Measurements from ENCODE around the gene DGCR6L.
"Not testable (repeated sequence)": the region's sequence is repeated elsewhere in the genome, so short reads cannot be mapped to it uniquely, and the experiment has no call there.

DGCR6L gene

GRCh38 chr22:20319745-20320658, at the start of gene DGCR6L:
Gene DGCR6L (minus strand): TSS chr22:20320060. CDS start chr22:20319988, 72 bp downstream.
- DNase-seq = peak; percentile 90

DNA sequence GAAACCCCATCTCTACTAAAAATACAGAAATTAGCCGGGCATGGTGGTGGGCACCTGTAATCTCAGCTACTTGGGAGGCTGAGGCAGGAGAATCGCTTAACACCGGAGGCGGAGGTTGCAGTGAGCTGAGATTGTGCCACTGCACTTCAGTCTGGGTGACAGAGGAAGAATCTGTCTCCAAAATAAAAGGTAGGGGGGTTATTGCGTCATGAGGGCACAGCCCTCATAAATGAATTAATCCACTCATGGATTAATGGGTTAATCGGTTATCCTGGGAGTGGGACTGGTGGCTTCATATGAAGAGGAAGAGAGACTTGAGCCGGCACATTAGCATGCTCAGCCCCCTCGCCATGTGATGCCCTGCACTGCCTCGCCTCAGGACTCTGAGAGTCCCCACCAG, 49.0 kb upstream of the DGCR6L start:
- DNase-seq = not testable (repeated sequence)

DNA sequence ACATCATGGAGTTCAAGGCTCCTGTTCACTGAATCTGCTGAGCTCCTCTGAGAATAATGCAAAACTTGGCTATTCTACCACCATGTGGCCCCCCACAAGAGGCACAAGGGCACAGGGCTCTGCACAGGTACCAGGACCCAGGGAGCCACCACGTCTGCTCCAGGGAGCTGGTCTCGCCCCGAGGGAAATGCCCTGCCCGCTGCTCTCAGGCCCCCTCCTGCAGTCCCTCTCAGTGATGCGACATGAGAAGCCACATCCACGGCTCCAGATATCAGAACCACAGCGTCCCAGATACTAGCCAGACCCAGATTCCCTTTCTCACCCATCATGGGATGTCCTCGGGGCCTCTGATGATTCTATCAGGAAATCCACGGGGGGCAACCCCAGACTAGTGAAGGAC, 47.0 kb upstream of the DGCR6L start:
- not testable (repeated sequence) for DNase-seq

DNA sequence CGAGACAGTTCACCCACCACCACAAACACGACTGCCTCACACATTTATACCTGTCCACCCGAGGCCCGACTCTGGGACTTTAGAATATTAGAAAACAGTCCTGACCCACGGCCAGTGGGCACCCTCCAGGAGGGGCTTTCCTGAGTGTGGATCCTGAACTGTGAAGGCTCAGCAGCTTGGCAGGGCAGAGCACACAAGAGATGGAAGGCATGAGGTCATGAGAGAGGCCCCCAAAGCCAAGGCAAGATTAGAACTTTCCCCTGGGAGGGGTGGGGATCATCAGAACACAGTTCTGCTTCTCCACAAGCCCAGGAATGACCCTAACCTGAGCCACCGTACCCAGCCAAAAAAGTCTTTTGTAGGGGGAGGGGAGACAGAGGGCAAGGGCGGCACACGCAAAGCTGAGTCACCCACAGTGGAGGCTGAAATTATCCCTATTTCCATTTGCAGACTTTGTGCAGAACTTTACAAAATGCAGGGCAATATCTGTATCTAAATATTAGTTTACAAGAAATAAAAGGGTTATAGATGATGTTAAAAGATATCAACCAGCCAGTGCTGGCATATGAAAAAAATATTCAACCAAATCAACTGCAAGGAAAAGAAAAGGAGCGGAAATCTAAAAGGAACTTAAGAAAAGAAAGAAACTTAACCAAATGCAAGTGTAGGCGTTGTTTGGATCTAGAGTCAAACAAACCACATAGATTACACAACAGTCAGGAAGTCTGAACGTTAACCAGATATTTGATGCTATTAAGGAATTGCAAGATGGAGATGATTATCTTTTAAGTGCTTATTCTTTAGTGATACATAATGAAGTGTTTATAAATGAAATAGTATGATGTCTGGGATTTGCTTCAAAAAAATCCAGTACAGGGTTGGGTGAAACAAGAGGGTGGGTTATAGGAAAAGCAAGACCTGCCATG, 44.7 kb upstream of the DGCR6L start:
- not testable (repeated sequence) for DNase-seq

- not testable (repeated sequence) for DNase-seq
These were observed 42.5 kb upstream of the DGCR6L start for GRCh38 chr22:20362403-20362802.

GRCh38 chr22:20361752-20362229, 41.9 kb upstream of the DGCR6L start:
- DNase-seq = not testable (repeated sequence)

DNA sequence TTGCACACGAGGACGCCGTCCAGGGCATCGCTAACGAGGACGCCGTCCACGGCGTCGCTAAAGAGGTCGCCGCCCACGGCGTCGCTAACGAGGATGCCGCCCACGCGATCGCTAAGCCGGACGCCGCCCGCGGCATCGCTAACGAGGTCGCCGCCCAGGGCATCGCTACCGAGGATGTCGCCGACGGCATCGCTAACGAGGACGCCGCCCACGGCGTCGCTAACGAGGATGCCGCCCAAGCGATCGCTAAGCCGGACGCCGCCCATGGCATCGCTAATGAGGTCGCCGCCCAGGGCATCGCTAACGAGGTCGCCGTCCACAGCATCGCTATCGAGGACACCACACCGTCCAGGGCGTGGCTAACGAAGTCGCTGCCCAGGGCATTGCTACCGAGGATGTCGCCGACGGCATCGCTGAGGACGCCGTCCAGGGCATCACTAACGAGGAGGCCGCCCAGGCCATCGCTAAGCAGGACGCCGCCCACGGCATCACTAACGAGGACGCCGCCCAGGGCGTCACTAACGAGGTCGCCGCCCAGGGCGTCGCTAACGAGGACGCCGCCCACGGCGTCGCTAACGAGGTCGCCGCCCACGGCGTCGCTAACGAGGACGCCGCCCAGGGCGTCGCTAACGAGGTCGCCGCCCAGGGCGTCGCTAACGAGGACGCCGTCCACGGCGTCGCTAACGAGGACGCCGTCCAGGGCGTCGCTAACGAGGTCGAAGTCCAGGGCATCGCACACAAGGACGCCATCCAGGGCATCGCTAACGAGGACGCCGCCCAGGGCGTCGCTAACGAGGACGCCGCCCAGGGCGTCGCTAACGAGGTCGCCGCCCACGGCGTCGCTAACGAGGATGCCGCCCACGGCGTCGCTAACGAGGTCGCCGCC, 41.2 kb upstream of the DGCR6L start:
- not testable (repeated sequence) for DNase-seq

GRCh38 chr22:20360261-20360660, 40.4 kb upstream of the DGCR6L start:
- not testable (repeated sequence) for DNase-seq

- DNase-seq = not testable (repeated sequence)
These were observed 38.8 kb upstream of the DGCR6L start for GRCh38 chr22:20358503-20359239.

DNA sequence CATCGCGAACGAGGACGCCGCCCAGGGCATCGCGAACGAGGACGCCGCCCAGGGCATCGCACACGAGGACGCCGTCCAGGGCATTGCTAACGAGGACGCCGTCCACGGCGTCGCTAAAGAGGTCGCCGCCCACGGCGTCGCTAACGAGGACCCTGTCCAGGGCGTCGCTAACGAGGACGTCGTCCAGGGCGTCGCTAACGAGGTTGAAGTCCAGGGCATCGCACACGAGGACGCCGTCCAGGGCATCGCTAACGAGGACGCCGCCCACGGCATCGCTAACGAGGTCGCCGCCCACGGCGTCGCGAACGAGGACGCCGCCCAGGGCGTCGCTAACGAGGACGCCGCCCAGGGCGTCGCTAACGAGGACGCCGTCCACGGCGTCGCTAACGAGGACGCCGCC, 38.1 kb upstream of the DGCR6L start:
- not testable (repeated sequence) for DNase-seq

- not testable (repeated sequence) for DNase-seq
These were observed 37.0 kb upstream of the DGCR6L start for GRCh38 chr22:20356906-20357305.

- not testable (repeated sequence) for DNase-seq
These were observed 36.2 kb upstream of the DGCR6L start for GRCh38 chr22:20355939-20356636.

DNA sequence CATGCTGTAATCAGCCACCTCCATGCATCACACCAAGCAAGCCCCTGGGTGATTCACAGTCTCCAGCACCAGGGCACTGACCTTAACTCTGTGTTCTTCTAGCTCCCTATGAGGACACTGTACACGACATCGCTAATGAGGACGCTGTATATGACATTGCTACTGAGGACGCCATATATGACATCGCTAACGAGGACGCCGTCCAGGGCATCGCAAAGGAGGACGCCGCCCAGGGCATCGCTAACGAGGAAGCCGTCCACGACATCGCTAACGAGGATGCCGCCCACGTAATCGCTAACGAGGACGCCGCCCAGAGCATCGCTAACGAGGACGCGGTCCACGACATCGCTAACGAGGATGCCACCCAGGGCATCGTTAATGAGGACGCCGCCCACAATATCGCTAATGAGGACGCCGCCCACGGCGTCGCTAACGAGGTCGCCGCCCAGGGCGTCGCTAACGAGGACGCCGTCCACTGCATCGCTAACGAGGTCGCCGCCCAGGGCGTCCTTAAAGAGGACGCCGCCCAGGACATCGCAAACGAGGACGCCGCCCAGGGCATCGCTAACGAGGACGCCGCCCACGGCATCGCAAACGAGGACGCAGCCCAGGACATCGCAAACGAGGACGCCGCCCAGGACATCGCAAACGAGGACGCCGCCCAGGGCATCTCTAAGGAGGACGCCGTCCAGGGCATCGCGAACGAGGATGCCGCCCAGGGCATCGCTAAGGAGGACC, 34.5 kb upstream of the DGCR6L start:
- no peak for DNase-seq

DNA sequence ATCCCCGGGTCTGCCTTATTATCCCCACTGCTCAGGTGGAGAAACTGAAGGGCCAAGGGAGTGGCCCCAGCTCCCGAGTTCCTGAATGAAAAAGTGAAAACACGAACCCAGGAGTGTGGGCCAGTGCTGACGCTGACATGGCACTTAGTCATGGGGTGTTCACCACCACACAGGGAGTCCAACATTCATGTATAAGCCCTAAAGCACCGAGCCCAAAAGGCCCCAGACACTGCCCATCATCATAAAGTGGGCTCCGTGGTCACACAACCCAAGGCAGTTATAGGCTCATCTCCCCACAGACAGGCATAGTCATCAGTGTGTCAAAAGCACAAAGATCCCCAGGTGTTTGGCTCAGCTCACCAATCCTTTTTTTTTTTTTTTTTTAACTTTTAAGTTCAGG, 32.7 kb upstream of the DGCR6L start:
- not testable (repeated sequence) for DNase-seq

DNA sequence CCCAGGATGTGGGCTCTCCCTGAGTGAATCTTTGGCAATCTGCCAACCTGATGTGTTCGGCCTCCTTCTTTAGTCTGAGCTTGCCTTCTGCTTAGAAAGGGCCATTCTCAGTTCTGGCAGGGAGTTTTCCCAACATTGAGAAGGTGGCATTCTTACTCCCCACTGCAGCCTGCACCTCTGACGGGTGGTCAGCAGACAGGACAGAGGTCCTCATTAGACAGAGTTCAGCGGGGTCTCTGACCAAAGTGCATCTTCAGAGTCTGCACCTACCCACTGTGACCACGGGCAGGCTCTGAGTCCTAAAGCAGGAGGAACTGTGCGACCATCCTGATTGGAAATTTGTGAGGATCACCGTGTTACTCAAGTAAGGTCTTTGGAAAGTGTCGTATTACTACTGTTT, 26.7 kb upstream of the DGCR6L start:
- not testable (repeated sequence) for DNase-seq

GRCh38 chr22:20338291-20338690, 18.4 kb upstream of the DGCR6L start:
- not testable (repeated sequence) for DNase-seq

- not testable (repeated sequence) for DNase-seq
These were observed 17.9 kb upstream of the DGCR6L start for GRCh38 chr22:20337807-20338206.

- not testable (repeated sequence) for DNase-seq
These were observed 16.7 kb upstream of the DGCR6L start for GRCh38 chr22:20336561-20336960.

GRCh38 chr22:20328569-20328930, 8.7 kb upstream of the DGCR6L start:
- not testable (repeated sequence) for DNase-seq

GRCh38 chr22:20325996-20326395, 6.1 kb upstream of the DGCR6L start:
- DNase-seq = not testable (repeated sequence)

Data from 8988T (cell line).